NCI-H2227 (cell line): ENCODE measurements around the gene RPL29.
"Not testable (repeated sequence)": the region's sequence is repeated elsewhere in the genome, so short reads cannot be mapped to it uniquely, and the experiment has no call there.

ENCODE experiments used
- DNase-seq: peaks from one replicate; lab custom pipeline; 2025; ENCODE audit not compliant: unreplicated experiment; lab: John Stamatoyannopoulos, UW

Gene RPL29

GRCh38 chr3:52006017-52006819 lies 10.5 kb upstream of the RPL29 start:
- no peak for DNase-seq

GRCh38 chr3:52005571-52005986 lies 9.9 kb upstream of the RPL29 start:
- peak; percentile 81 for DNase-seq

GRCh38 chr3:52004906-52005395 lies 9.3 kb upstream of the RPL29 start:
- DNase-seq = no peak

GRCh38 chr3:52004163-52004787 lies 8.6 kb upstream of the RPL29 start:
- DNase-seq = peak; percentile 17

- no peak for DNase-seq
Measured at GRCh38 chr3:52002748-52003147, 7.1 kb upstream of the RPL29 start.

GRCh38 chr3:52001443-52001974 lies 5.8 kb upstream of the RPL29 start:
- DNase-seq = peak; percentile 86

- no peak for DNase-seq
Measured at GRCh38 chr3:51999846-52000245, 4.2 kb upstream of the RPL29 start.

- DNase-seq = no peak
Measured at GRCh38 chr3:51998774-51999173, 3.1 kb upstream of the RPL29 start.

- no peak for DNase-seq
Measured at GRCh38 chr3:51997935-51998596, 2.4 kb upstream of the RPL29 start.

GRCh38 chr3:51997172-51997571 lies 1.5 kb upstream of the RPL29 start:
- DNase-seq = no peak

- DNase-seq = no peak
Measured at GRCh38 chr3:51994530-51994929, 1.2 kb downstream of the RPL29 start.

- not testable (repeated sequence) for DNase-seq
Measured at GRCh38 chr3:51993657-51994056, 2.0 kb downstream of the RPL29 start.

- no peak for DNase-seq
Measured at GRCh38 chr3:51992017-51992682, 3.5 kb downstream of the RPL29 start.

GRCh38 chr3:51990501-51990971 lies 5.2 kb downstream of the RPL29 start:
- DNase-seq = not testable (repeated sequence)

- DNase-seq = no peak
Measured at GRCh38 chr3:51988286-51989146, 7.2 kb downstream of the RPL29 start.

GRCh38 chr3:51987568-51987967 lies 8.1 kb downstream of the RPL29 start:
- no peak for DNase-seq

- no peak for DNase-seq
Measured at GRCh38 chr3:51986010-51986947, 9.4 kb downstream of the RPL29 start.

- no peak for DNase-seq
Measured at GRCh38 chr3:51985063-51985462, 10.6 kb downstream of the RPL29 start.

GRCh38 chr3:51984269-51984647 lies 11.4 kb downstream of the RPL29 start:
- no peak for DNase-seq
